Measurements from ENCODE around the gene EID2. TPM values are rescaled to one million over a fixed set of nuclear protein-coding genes. Genes with fewer than 3 reads are reported as not detected.

EID2 gene
- total and polyA plus RNA-seq, 2 of the 8 experiments (the other 6 are each of a cell fraction or from before 2014, with no cell fraction given), result 7.8 to 29.6 TPM

- no peak overlapping the region for H3K14ac ChIP-seq (ENCODE audit: insufficient read length)
- peaks cover 25 to 57% (median 52%) of the 10 kb centered on the region in 4 experiments for H3K27me3 ChIP-seq (replicated peaks in 1 of 4; ENCODE audit: control insufficient read depth in 3 of 4, extremely low read depth in 1 of 4, insufficient read depth in 3 of 4, low read length in 3 of 4)
- no peaks in the 10 kb centered on the region for H3K36me3 ChIP-seq (ENCODE audit: control insufficient read depth in 2 of 4, insufficient read depth in 4 of 4, low read length in 3 of 4)
- no peak for TF ChIP-seq EZH2 (IDR thresholded peaks at IDR 0.05; ENCODE audit: low read depth, low read length, severe bottlenecking)
- no peak for TF ChIP-seq BACH1 (IDR thresholded peaks at IDR 0.05; ENCODE audit: low read length)
- no peak for TF ChIP-seq SIN3A (conservative IDR thresholded peaks at IDR 0.05 in 1 of 2, IDR thresholded peaks at IDR 0.05 in 1 of 2; ENCODE audit: low read depth in 1 of 2, low read length in 2 of 2)
- TF ChIP-seq CREB1 (IDR thresholded peaks at IDR 0.05), result no peak
- no peak for TF ChIP-seq TEAD4 (IDR thresholded peaks at IDR 0.05; ENCODE audit: low read depth, low read length)
- TF ChIP-seq JUND (IDR thresholded peaks at IDR 0.05; ENCODE audit: low read length), result no peak
- no peak for TF ChIP-seq NANOG (IDR thresholded peaks at IDR 0.05; ENCODE audit: insufficient read depth, low read depth, low read length, poor library complexity, severe bottlenecking)
- TF ChIP-seq BCL11A (IDR thresholded peaks at IDR 0.05; ENCODE audit: low read depth in 2 of 2, low read length in 2 of 2), result no peak
- TF ChIP-seq POU5F1 (IDR thresholded peaks at IDR 0.05; ENCODE audit: low read depth, low read length), result no peak
- TF ChIP-seq CTCF (IDR thresholded peaks at IDR 0.05; ENCODE audit: control extremely low read depth in 1 of 3, insufficient read depth in 1 of 3, low read depth in 1 of 3, low read length in 3 of 3), result no peak
- TF ChIP-seq KDM5A (IDR thresholded peaks at IDR 0.05; ENCODE audit: low read length), result no peak
Measured at GRCh38 chr19:39508629-39509028, 31.3 kb downstream of the EID2 start.

More at GRCh38 chr19:39508629-39509028, 31.3 kb downstream of the EID2 start:
- no peak overlapping the region for H3K56ac ChIP-seq (replicated peaks; ENCODE audit: insufficient read length, low read depth, low read length)
- H3K27ac ChIP-seq (ENCODE audit: low read depth, low read length), result no peak overlapping the region
- ChIA-PET CTCF (ENCODE audit: partially characterized antibody) (interaction anchor here (0.8 to 1.2 kb wide), 4 partner anchors 10 to 256 kb away, joined by 3 to 5 read pairs (median 4); no protein-coding TSS in a partner anchor), POLR2A (ENCODE audit: partially characterized antibody) (interaction anchor here (0.6 to 3.4 kb wide), 6 partner anchors 8 to 81 kb away, joined by 3 to 15 read pairs (median 4); partner anchors contain the start of gene DLL3)
- H3K4ac ChIP-seq (replicated peaks; ENCODE audit: insufficient read length, low read depth, low read length), result no peak overlapping the region
- DNase-seq (ENCODE audit: low read depth in 1 of 2, low spot score in 2 of 2) (no peak), FAIRE-seq (no peak)
- no peak overlapping the region for H2BK12ac ChIP-seq (ENCODE audit: low read depth, low read length)
- H2AFZ ChIP-seq (ENCODE audit: low read length), result no peak overlapping the region
- no peaks in the 10 kb centered on the region for H3K79me2 ChIP-seq (ENCODE audit: control insufficient read depth in 1 of 2, insufficient read depth in 2 of 2, low read length in 2 of 2)
- no peak overlapping the region for H3K23ac ChIP-seq (ENCODE audit: insufficient read length)
- peaks cover 0 to 3% of the 10 kb centered on the region in 2 experiments for H4K20me1 ChIP-seq (replicated peaks in 1 of 2; ENCODE audit: control insufficient read depth in 1 of 2, insufficient read depth in 2 of 2, low read length in 2 of 2)
- no peak overlapping the region for H4K5ac ChIP-seq (ENCODE audit: insufficient read length, low read depth, low read length)
- H2BK120ac ChIP-seq (replicated peaks; ENCODE audit: low read depth, low read length), result no peak overlapping the region
- H4K91ac ChIP-seq (replicated peaks; ENCODE audit: insufficient read length, low read length), result no peak overlapping the region
- H2BK5ac ChIP-seq (ENCODE audit: low read depth, low read length), result no peak overlapping the region
- no peak overlapping the region for H2BK15ac ChIP-seq (ENCODE audit: low read length)
- no peak overlapping the region for H2BK20ac ChIP-seq (ENCODE audit: low read length)
- no peak overlapping the region for H3K18ac ChIP-seq (ENCODE audit: extremely low read depth, low read length)
- H3K79me1 ChIP-seq (ENCODE audit: low read depth, low read length), result no peaks in the 10 kb centered on the region
- peaks cover 0 to 6% of the 10 kb centered on the region in 2 experiments; a peak in 1 of 4 replicates for H3K9me3 ChIP-seq (ENCODE audit: insufficient read depth in 2 of 2, low read depth in 1 of 2, low read length in 1 of 2)
- WGBS, 2 experiments (ENCODE audit: extremely low coverage in 1 of 2, insufficient coverage in 1 of 2, insufficient read length in 1 of 2, insufficient replicate concordance in 2 of 2, low coverage in 1 of 2, low lambda C conversion rate in 2 of 2, missing lambda C conversion rate in 1 of 2), result 92% methylated on average over 9 of the region's 9 CpGs; no CpG with 5 or more reads in 1 of the 2 experiments
- no peak overlapping the region for H2AK5ac ChIP-seq (ENCODE audit: low read depth, low read length)
- no peak overlapping the region; a peak in 1 of 4 replicates for H3K4me2 ChIP-seq (ENCODE audit: insufficient read depth in 1 of 2, low read depth in 2 of 2, low read length in 2 of 2)
- H3K4me3 ChIP-seq (ENCODE audit: extremely low read depth in 1 of 4, insufficient read depth in 2 of 4, low read depth in 3 of 4, low read length in 4 of 4), result no peak overlapping the region
- H3K23me2 ChIP-seq (ENCODE audit: low read depth, low read length), result peaks cover 7% of the 10 kb centered on the region
- no peak overlapping the region for H4K8ac ChIP-seq (ENCODE audit: extremely low read depth, insufficient read depth, low read length)
- peaks cover 0 to 4% (median 0%) of the 10 kb centered on the region in 4 experiments; a peak in 2 of 7 replicates for H3K4me1 ChIP-seq (replicated peaks in 1 of 4; ENCODE audit: control insufficient read depth in 3 of 4, insufficient read depth in 4 of 4, low read length in 3 of 4)
- H3K9ac ChIP-seq (replicated peaks in 1 of 4; ENCODE audit: extremely low read depth in 1 of 4, low read depth in 3 of 4, low read length in 3 of 4), result no peak overlapping the region
